Measurements from ENCODE around the gene CASP6. TPM values are rescaled to one million over a fixed set of nuclear protein-coding genes. Genes with fewer than 3 reads are reported as not detected.
A peak's percentile ranks its signal among the peaks of the same experiment; 100 is the strongest.

The CASP6 gene
- polyA plus RNA-seq, 2 donors, result 7.2 to 11.2 TPM

DNA sequence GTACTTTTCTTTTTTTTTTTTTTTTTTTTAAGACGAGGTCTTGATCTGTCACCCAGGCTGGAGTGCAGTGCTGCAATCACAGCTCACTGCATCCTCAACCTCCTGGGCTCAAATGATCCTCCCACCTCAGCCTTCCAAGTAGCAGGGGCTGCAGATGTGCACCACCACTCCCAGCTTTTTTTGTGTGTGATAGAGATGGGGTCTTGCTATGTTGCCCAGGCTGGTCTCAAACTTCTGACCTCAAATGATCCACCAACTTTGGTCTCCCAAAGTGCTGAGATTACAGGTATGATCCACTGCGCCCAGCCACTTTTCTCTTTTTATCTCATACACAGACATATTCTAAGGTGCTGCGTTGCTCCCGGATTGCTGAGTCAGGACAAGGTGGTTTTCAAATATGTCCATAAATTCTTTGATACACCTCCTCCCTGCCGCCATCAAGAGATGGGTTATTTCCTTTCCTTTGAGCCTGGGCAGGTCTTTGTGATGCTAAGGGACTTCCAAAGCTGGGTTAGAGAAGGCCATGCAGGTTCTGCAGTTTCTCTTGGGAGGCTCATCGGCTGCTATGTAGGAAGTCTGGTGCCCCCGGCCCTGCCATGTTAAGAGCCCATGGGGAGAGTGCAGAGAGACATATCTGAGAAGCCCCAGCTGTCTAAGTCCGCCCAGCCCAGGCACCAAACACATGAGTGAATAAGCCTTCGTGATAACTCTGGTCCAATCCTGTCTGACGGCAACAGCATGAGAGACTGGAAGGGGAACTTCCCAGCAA is 35.0 kb upstream of the CASP6 start:
- no peaks in the 10 kb centered on the region for H3K27me3 ChIP-seq (ENCODE audit: control insufficient read depth in 1 of 2, insufficient read depth in 2 of 2, low read length in 2 of 2)
- 88 to 93% methylated on average over 10 of the region's 10 CpGs for WGBS, 2 donors
- H3K4me3 ChIP-seq (ENCODE audit: low read depth in 1 of 2, low read length in 2 of 2), result no peak overlapping the region
- no peaks in the 10 kb centered on the region for H3K9me3 ChIP-seq (ENCODE audit: control insufficient read depth in 2 of 2, insufficient read depth in 1 of 2, low read depth in 1 of 2, low read length in 1 of 2)
- H3K36me3 ChIP-seq (ENCODE audit: control insufficient read depth in 2 of 2, insufficient read depth in 2 of 2, low read length in 1 of 2), result no peaks in the 10 kb centered on the region
- H3K27ac ChIP-seq (ENCODE audit: low read depth in 2 of 2, low read length in 1 of 2), result no peak overlapping the region
- no peaks in the 10 kb centered on the region for H3K4me1 ChIP-seq (ENCODE audit: control insufficient read depth in 2 of 2, insufficient read depth in 2 of 2, low read length in 1 of 2)

DNA sequence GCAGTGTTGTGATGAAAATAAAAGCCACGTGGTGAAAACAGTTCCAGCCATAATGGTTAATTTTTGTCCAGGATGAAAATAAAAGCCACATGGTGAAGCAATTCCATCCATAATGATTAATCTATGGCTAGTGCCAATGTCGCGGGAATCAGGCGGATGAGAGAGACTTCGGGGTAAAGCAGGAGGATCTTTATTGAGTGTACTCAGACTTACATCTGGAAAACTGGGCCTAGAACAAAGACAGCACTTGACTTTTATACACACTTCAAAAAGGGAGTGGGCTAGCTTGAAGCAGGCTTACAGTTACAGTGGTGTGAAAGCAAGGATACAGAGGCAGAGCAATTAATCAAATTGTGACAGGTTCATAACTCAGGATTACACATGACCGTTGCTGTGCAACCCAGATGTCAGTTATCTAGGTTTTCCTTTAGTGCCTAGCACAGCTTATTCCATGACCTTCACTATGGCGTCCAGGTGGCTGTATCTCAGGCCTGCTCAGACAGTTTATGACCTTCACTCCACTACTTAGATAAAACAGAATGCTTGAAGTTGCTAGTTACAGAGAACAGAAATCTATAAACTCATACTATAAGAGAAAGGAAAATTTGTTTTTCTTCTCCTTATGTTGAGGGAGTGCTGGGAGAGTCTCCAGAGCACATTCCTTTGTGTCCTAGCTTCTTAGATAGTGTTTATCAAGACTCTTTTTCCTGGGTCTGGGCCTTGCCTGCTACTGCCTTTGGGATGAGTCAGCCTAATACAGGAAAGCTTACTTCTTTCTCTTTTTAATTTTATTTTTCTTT is 32.5 kb upstream of the CASP6 start:
- Histone ChIP-seq H3K27me3 (ENCODE audit: control insufficient read depth in 1 of 2, insufficient read depth in 2 of 2, low read length in 2 of 2) (no peaks in the 10 kb centered on the region), H3K4me1 (ENCODE audit: control insufficient read depth in 2 of 2, insufficient read depth in 2 of 2, low read length in 1 of 2) (no peaks in the 10 kb centered on the region), H3K27ac (ENCODE audit: low read depth in 2 of 2, low read length in 1 of 2) (no peak overlapping the region), H3K4me3 (ENCODE audit: low read depth in 1 of 2, low read length in 2 of 2) (no peak overlapping the region), H3K9me3 (ENCODE audit: control insufficient read depth in 2 of 2, insufficient read depth in 1 of 2, low read depth in 1 of 2, low read length in 1 of 2) (no peaks in the 10 kb centered on the region), H3K36me3 (ENCODE audit: control insufficient read depth in 2 of 2, insufficient read depth in 2 of 2, low read length in 1 of 2) (no peaks in the 10 kb centered on the region)
- 67 to 84% methylated on average over 7 of the region's 7 CpGs for WGBS, 2 donors

DNA sequence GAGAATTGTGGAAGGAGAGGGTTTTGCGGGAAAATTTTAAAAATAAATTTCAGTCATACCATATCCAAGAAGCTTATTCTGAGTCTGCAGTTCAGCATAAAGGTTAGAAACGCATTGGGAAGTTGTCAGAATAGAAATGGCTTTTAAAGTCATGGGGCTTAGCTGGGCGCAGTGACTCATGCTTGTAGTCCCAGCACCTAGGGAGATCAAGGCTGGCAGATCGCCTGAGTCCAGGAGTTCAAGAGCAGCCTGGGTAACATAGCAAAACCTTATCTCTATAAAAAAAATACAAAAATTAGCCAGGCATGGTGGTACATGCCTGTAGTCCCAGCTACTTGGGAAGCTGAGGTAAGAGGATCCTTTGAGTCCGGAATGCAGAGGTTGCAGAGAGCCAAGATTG is 30.5 kb upstream of the CASP6 start:
- 84 to 89% methylated on average over 5 of the region's 5 CpGs for WGBS, 2 donors
- Histone ChIP-seq H3K27ac (ENCODE audit: low read depth in 2 of 2, low read length in 1 of 2) (no peak overlapping the region), H3K4me3 (ENCODE audit: low read depth in 1 of 2, low read length in 2 of 2) (no peak overlapping the region), H3K36me3 (ENCODE audit: control insufficient read depth in 2 of 2, insufficient read depth in 2 of 2, low read length in 1 of 2) (no peaks in the 10 kb centered on the region), H3K9me3 (ENCODE audit: control insufficient read depth in 2 of 2, insufficient read depth in 1 of 2, low read depth in 1 of 2, low read length in 1 of 2) (no peaks in the 10 kb centered on the region), H3K4me1 (ENCODE audit: control insufficient read depth in 2 of 2, insufficient read depth in 2 of 2, low read length in 1 of 2) (peaks cover 0 to 2% of the 10 kb centered on the region in 2 donors), H3K27me3 (ENCODE audit: control insufficient read depth in 1 of 2, insufficient read depth in 2 of 2, low read length in 2 of 2) (no peaks in the 10 kb centered on the region)

DNA sequence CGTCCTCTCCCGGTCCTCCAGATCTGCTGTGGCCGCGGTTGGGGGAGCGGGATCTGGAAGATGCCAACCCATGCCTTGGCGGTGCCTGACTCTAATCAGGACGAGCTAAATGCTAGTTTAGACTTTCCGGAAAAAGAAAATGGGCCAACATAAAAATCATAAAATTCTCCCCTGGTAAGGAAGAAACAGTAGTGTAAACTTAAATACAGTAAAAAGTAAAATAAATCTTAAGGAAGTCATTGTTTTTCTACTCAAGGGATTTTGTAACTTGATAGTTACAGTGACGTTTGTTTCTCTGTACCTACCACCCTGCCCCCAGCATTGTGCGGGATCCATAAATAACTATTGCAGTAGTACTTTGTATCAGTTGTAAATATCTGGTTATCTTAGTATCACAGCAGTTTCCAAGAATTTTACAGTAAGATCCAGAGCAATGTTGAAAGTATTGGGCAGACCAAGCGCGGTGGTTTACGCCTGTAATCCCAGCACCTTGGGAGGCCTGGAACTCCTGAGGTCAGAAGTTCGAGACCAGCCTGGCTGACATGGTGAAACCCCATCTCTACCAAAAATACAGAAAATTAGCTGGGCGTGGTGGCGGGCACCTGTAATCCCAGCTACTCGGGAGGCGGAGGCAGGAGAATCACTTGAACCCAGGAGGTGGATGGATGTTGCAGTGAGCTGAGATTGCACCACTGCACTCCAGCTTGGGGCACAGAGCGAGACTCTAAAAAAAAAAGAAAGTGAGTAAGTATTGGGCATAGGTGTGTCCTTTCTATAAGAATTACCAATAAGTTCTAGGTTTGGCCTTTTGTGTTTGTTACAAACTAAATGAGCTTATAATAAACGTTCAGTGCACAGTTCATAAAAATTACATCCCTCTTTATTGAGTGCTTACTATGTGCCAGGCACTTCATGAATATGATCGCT is 27.6 kb upstream of the CASP6 start:
- Histone ChIP-seq H3K4me3 (ENCODE audit: low read depth in 1 of 2, low read length in 2 of 2) (peak overlapping the region; percentile 52 to 57), H3K4me1 (ENCODE audit: control insufficient read depth in 2 of 2, insufficient read depth in 2 of 2, low read length in 1 of 2) (peaks cover 0 to 2% of the 10 kb centered on the region in 2 donors), H3K27me3 (ENCODE audit: control insufficient read depth in 1 of 2, insufficient read depth in 2 of 2, low read length in 2 of 2) (no peaks in the 10 kb centered on the region), H3K27ac (ENCODE audit: low read depth in 2 of 2, low read length in 1 of 2) (peak overlapping the region; percentile 78 to 90), H3K36me3 (ENCODE audit: control insufficient read depth in 2 of 2, insufficient read depth in 2 of 2, low read length in 1 of 2) (no peaks in the 10 kb centered on the region), H3K9me3 (ENCODE audit: control insufficient read depth in 2 of 2, insufficient read depth in 1 of 2, low read depth in 1 of 2, low read length in 1 of 2) (no peaks in the 10 kb centered on the region)
- 52 to 54% methylated on average over 21 of the region's 21 CpGs for WGBS, 2 donors

DNA sequence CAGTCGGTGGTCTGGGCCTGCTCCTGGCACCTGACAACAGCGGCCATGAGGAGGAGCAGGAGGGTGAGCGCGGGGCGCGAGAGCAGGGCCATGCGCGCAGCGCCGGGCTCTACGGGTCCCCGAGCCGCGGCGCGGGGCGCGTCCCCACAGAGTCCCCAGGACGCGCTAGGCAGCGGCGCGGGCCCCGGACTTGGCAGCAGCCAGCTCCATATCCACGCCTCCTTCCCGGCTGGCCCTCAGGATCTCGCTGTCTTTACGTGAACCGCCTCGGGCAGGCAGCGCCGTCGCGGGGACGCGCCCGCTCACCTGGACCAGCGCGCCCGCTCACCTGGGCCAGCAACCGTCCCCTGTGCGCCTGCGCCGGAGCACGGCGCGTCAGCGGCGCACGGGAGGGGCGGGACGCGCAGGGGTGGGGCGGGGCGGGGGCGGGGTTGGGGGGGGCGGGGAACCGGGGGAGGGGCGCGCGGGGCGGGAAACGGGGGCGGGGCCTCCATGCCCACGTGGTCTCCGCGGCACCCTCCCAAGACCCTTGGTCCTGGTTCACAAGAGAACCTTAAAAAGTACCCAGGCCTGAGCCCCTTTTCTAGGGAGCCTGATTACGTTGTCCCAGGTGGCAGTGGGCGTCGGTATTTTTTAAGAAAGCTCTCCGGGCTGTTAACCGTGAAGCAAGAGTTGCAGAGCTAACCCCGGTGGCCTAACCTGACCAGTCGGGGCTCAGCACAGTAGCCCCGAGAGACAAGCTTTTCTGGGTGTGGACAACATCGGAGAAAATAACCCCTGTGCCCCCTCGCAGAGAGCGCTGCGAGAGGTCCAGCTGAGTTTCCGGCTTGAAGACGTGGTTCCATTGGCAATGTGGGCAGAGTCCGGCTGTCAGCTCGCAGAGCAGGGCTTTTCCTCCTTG is 26.7 kb upstream of the CASP6 start, which contains the start of gene PLA2G12A:
Gene PLA2G12A, minus strand, starts transcription at position 353 of the 901 bp plus-strand sequence. Its CDS starts 261 bp downstream, at position 92.
- Histone ChIP-seq H3K27ac (ENCODE audit: low read depth in 2 of 2, low read length in 1 of 2) (peak within 1 kb of the TSS; percentile 84 to 90), H3K36me3 (ENCODE audit: control insufficient read depth in 2 of 2, insufficient read depth in 2 of 2, low read length in 1 of 2) (no peaks in the 10 kb centered on the region), H3K4me1 (ENCODE audit: control insufficient read depth in 2 of 2, insufficient read depth in 2 of 2, low read length in 1 of 2) (peaks cover 0 to 2% of the 10 kb centered on the region in 2 donors), H3K4me3 (ENCODE audit: low read depth in 1 of 2, low read length in 2 of 2) (peak within 1 kb of the TSS; percentile 52 to 89), H3K9me3 (ENCODE audit: control insufficient read depth in 2 of 2, insufficient read depth in 1 of 2, low read depth in 1 of 2, low read length in 1 of 2) (no peaks in the 10 kb centered on the region), H3K27me3 (ENCODE audit: control insufficient read depth in 1 of 2, insufficient read depth in 2 of 2, low read length in 2 of 2) (no peaks in the 10 kb centered on the region)
- 0 to 1% methylated on average over 71 to 83 of the region's 83 CpGs for WGBS, 2 donors

DNA sequence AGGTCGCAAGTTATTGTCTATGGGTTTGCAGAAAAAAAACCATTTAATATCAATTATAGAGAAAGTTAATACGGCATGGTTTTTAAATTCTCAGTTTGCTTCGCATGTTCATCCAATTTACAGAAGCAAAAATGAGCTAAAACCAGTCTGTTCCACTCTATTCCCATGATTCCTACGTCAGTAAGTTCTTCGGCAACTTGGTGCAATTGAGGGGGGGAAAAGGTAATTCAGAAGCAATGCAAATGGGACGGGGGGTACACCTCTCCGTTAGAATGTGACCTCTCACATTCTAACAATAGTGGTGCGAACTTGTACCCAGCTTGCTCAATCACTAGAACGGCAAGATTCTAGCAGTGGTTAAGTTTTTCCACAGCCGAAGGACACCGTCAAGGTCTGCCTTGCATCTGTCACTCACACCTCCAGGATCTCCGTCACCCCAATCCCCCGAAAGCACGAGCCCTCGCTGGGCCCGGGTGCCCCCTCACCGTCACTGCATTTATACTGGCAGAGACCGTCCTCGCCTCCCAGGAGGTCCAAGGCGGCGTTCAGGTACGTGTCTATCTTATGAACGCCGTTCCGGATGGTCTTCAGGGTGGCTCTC is 26.0 kb upstream of the CASP6 start:
- Histone ChIP-seq H3K4me3 (ENCODE audit: low read depth in 1 of 2, low read length in 2 of 2) (peak overlapping the region; percentile 52 to 89), H3K9me3 (ENCODE audit: control insufficient read depth in 2 of 2, insufficient read depth in 1 of 2, low read depth in 1 of 2, low read length in 1 of 2) (no peaks in the 10 kb centered on the region), H3K27me3 (ENCODE audit: control insufficient read depth in 1 of 2, insufficient read depth in 2 of 2, low read length in 2 of 2) (no peaks in the 10 kb centered on the region), H3K4me1 (ENCODE audit: control insufficient read depth in 2 of 2, insufficient read depth in 2 of 2, low read length in 1 of 2) (peaks cover 0 to 2% of the 10 kb centered on the region in 2 donors), H3K27ac (ENCODE audit: low read depth in 2 of 2, low read length in 1 of 2) (peak overlapping the region; percentile 75 to 84), H3K36me3 (ENCODE audit: control insufficient read depth in 2 of 2, insufficient read depth in 2 of 2, low read length in 1 of 2) (no peaks in the 10 kb centered on the region)
- 2 to 3% methylated on average over 25 of the region's 25 CpGs for WGBS, 2 donors

DNA sequence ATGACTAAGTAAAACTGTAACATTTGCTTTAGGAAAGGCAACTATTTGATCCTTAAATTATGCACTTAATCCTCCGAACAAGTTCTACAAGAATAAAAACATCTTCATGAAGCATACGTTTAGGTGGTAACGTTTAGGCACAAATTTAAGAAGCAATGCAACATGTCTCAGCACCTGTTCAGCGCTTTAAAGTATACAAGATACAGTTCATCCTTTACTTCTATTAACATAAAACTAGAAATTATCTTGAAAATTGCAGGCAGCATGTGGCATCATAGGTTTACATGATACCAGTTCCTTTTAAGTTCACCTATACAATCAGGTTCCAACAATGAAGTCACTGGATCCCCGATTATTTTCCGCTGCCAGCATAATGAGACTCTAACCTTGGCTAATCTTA is 25.1 kb upstream of the CASP6 start:
- H3K27ac ChIP-seq (ENCODE audit: low read depth in 2 of 2, low read length in 1 of 2), result no peak overlapping the region
- no peaks in the 10 kb centered on the region for H3K27me3 ChIP-seq (ENCODE audit: control insufficient read depth in 1 of 2, insufficient read depth in 2 of 2, low read length in 2 of 2)
- WGBS, 2 donors, result 45 to 50% methylated on average over 6 of the region's 6 CpGs
- H3K4me1 ChIP-seq (ENCODE audit: control insufficient read depth in 2 of 2, insufficient read depth in 2 of 2, low read length in 1 of 2), result peaks cover 0 to 2% of the 10 kb centered on the region in 2 donors
- no peaks in the 10 kb centered on the region for H3K9me3 ChIP-seq (ENCODE audit: control insufficient read depth in 2 of 2, insufficient read depth in 1 of 2, low read depth in 1 of 2, low read length in 1 of 2)
- no peaks in the 10 kb centered on the region for H3K36me3 ChIP-seq (ENCODE audit: control insufficient read depth in 2 of 2, insufficient read depth in 2 of 2, low read length in 1 of 2)
- peak overlapping the region in 1 of 2 donors; percentile 52 for H3K4me3 ChIP-seq (ENCODE audit: low read depth in 1 of 2, low read length in 2 of 2)

DNA sequence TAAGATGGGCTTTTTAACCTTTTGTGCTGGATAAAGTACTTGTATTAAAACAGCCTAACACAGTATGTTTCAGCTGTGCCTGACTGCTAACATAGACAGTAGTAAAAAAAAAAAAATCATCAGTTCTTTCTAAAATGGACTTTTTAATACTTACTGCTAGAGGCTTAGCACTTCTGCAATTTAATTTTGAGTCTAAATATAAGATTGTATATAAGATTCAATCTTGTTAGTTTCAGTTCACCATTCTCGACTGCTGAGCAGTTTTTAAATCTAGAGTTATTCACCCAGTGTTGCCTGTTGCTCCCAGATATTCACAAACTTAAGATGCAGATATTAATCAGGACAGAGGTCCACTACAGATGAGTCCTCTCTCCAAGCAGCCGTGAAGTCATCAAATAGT is 19.9 kb upstream of the CASP6 start:
- no peaks in the 10 kb centered on the region for H3K36me3 ChIP-seq (ENCODE audit: control insufficient read depth in 2 of 2, insufficient read depth in 2 of 2, low read length in 1 of 2)
- WGBS, 2 donors, result 88 to 94% methylated on average over 2 of the region's 2 CpGs
- no peaks in the 10 kb centered on the region for H3K4me1 ChIP-seq (ENCODE audit: control insufficient read depth in 2 of 2, insufficient read depth in 2 of 2, low read length in 1 of 2)
- no peak overlapping the region for H3K27ac ChIP-seq (ENCODE audit: low read depth in 2 of 2, low read length in 1 of 2)
- no peaks in the 10 kb centered on the region for H3K9me3 ChIP-seq (ENCODE audit: control insufficient read depth in 2 of 2, insufficient read depth in 1 of 2, low read depth in 1 of 2, low read length in 1 of 2)
- no peak overlapping the region for H3K4me3 ChIP-seq (ENCODE audit: low read depth in 1 of 2, low read length in 2 of 2)
- H3K27me3 ChIP-seq (ENCODE audit: control insufficient read depth in 1 of 2, insufficient read depth in 2 of 2, low read length in 2 of 2), result no peaks in the 10 kb centered on the region

Measured in esophagus (tissue), 2 donors.